B cell (primary cell): ENCODE data around the gene TREH.

ENCODE experiments used
- CTCF ChIP-seq: fragments of 200-600 bp; IDR thresholded peaks from one replicate; pipeline ENCODE4 v1.8.0; 2022; ENCODE audit warnings: antibody characterized with exemption, mild to moderate bottlenecking
- EZH2 ChIP-seq: IDR thresholded peaks from 2 replicates; pipeline ENCODE4 v1.6.1; 2012; ENCODE audit warnings: borderline replicate concordance, low read depth, mild to moderate bottlenecking, moderate library complexity, low read length; ENCODE audit not compliant: insufficient read depth, poor library complexity, severe bottlenecking

- TF ChIP-seq CTCF: no peak
- TF ChIP-seq EZH2: no peak
These were observed 22.2 kb downstream of the TREH start for GRCh38 chr11:118657238-118657637.
